GM21515 (cell line): ENCODE data around the gene GNA15.
"Not testable (repeated sequence)": the region's sequence is repeated elsewhere in the genome, so short reads cannot be mapped to it uniquely, and the experiment has no call there.

ENCODE experiments used
- ATAC-seq: cut with Tn5 transposase; IDR thresholded peaks from one replicate; pipeline ENCODE4 v1.9.1; 2021; ENCODE audit not compliant: unreplicated experiment

GNA15 gene

GRCh38 chr19:3146677-3147100, 10.9 kb downstream of the GNA15 start:
- ATAC-seq, result no peak

DNA sequence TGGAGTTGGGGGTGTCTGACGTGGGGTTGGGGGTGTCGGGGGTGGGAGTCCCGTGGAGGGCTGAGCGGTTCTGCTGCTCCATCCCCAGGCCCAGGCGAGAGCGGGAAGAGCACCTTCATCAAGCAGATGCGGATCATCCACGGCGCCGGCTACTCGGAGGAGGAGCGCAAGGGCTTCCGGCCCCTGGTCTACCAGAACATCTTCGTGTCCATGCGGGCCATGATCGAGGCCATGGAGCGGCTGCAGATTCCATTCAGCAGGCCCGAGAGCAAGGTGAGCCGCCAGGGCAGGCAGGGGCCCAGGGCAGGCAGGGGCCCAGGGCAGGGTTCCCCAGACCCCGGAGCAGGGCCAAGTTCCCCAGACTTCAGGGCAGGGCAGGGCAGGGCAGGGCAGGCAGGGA, 12.7 kb downstream of the GNA15 start:
- no peak for ATAC-seq

DNA sequence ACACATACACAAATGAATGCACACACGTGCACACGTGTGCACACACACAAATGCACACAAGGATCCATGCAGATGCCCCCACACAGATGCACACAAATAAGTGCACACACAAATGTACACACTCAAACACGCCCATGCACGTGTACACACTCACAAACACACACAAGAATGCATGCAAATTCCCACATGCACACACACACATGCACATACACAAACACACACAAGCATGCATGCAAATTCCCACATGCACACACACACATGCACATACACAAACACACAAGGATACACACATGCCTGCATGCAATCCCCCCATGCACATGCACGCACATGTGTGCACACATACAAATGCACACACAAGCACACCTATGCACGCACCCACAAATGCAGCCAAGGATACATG, 13.3 kb downstream of the GNA15 start:
- no peak for ATAC-seq

- ATAC-seq, result no peak
Observed at GRCh38 chr19:3149526-3150505, 14.0 kb downstream of the GNA15 start.

DNA sequence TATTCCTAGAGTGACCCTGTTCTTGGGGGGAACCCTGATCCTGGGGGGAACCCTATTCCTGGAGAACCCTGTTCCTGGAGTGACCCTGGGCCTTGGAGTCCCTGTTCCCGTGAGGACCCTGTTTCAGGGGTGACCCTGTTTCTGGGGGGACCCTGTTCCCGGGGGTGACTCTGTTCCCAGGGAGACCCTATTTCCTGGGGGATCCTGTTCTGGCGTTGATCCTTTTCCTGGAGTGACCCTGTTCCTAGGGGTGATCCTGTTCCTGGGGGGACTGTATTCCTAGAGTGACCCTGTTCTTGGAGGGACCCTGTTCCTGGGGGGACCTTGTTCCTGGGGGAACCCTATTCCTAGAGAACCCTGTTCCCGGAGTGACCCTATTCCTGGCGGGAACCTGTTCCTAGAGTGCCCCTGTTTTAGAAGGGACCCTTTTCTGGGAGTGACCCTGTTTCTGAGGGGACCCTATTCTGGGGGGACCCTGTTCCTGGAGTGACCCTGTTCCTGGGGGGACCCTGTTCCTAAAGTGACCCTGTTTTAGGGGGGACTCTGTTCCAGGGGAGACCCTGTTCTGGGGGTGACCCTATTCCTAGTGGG, 15.0 kb downstream of the GNA15 start:
- ATAC-seq, result no peak

DNA sequence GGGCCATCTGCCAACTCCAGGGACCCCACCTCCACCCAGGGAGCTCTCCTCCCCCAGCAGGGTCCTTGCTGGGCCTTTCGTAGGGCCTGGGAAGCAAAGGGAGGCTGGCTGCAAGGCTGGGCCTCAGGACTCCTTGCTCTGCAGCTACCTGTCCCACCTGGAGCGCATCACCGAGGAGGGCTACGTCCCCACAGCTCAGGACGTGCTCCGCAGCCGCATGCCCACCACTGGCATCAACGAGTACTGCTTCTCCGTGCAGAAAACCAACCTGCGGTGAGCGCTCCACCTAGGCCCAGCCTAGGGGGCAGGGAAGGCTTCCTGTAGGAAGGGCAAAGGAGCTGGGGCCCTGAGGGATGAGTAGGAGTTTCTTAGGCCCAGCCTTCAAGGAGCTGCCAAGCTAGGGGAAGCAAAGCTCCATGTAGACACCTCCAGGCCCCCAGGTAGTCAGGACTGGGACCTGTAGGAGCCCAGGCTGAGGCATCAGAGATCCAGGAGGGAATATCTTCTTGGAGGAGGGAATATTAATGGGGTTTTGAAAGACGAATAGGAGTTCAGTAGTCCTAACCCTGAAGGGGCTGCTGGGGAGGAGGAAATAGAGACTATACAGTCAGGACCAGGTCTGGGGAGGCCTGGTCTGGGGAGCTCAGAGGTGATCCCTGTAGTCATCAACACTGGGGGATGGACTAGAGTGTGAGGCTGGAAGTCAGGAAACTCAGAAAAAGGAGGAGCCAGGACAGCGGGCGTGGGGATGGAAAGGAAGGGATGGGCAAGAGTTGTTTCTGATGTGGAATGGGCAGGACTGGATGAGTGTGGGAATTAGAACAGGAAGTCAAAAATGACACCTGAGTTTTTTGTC, 16.0 kb downstream of the GNA15 start:
- ATAC-seq, result no peak

GRCh38 chr19:3152419-3152780, 16.6 kb downstream of the GNA15 start:
- ATAC-seq, result no peak

DNA sequence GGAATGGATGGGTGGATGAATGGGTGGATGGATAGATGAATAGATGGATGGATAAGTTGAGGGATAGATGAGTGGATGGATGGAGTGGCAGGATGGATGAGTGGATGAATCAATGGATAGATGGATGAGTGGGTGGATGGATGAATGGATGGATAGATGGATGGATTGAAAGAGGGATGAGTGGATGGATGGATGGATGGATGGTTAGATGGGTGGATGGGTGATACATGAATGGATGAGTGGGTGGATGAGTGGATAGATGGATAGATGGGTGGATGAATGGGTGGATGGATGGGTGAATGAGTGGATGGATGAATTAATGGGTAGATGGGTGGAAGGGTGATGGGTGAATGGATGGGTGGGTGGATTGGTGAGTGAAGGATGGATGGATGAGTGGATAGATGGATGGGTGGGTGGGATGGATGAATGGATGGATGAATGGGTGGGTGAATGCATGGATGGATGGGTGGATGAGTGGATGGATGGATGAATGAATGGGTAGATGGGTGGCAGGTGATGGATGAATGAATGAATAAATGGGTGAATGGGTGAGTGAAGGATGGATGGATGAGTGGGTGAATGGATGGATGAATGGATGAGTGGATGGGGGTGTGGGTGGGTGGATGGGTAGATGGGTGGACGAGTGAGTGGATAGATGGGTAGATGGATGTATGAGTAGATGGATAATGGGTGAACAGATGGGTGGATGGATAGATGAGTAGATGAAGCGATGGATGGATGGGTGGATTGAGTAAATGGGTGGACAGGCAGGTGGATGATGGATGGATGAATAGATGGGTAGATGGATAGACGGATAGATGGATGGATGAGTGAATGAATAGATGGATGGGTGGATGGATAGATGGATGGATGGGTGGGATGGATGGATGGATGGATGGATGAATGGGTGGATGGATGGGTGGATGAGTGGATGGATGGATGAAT, 17.7 kb downstream of the GNA15 start:
- ATAC-seq, result no peak

DNA sequence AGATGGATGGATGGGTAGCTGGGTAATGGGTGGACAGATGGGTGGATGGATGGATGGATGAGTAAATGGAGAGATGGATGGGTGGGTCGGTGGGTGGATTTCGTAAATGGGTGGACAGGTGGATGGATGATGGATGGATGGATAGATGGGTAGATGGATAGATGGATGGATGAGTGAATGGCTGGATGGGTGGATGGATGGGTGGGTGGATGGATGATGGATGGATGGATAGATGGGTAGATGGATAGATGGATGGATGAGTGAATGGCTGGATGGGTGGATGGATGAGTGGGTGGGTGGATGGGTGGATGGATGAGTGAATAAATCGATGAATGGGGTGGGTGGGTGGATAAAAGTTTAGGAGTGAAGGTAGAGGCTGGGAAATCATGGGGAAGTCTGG, 18.6 kb downstream of the GNA15 start:
- ATAC-seq, result not testable (repeated sequence)

GRCh38 chr19:3154957-3155736, 19.3 kb downstream of the GNA15 start:
- peak; percentile 64 for ATAC-seq

DNA sequence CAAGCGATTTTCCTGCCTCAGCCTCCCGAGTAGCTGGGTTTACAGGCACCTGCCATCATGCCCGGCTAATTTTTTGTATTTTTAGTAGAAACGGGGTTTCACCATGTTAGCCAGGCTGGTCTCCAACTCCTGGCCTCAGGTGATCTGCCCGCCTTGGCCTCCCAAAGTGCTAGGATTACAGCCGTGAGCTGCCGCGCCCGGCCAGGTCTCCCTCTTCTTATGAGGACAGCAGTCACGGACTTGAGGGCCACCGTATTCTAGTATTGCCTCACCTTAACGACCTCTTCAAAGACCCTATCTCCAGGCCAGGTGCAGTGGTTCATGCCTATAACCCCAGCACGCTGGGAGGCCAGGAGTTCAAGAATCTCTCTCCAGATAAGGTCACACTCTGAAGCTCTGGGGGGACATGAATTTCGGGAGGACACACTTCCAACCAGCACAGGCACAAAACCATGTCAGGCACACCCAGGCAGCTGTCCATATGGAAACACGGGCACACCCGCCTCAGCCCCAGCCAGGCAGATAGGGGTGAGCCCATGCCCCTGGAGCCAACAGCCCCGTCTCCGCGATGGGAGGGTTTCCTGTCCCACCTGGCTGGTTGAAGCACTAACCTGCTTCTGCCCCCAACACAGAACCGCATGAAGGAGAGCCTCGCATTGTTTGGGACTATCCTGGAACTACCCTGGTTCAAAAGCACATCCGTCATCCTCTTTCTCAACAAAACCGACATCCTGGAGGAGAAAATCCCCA, 21.4 kb downstream of the GNA15 start:
- no peak for ATAC-seq

DNA sequence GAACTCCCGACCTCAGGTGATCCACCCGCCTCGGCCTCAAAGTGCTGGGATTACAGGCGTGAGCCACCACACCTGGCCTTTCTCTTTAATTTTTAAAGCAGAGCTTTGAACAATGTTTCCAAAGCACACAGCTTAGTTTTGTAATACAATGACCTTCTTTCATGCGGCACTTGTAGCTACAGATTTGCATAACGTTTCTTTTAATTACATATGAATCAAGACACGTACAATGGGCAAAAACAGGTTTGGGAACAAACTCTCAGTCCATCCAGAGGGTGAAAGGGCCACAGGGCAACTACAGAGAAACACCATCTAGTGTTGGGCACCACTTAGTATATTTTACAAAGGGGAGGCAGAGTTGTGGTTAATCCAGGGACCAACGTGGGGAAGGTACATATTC, 23.7 kb downstream of the GNA15 start:
- ATAC-seq, result no peak

DNA sequence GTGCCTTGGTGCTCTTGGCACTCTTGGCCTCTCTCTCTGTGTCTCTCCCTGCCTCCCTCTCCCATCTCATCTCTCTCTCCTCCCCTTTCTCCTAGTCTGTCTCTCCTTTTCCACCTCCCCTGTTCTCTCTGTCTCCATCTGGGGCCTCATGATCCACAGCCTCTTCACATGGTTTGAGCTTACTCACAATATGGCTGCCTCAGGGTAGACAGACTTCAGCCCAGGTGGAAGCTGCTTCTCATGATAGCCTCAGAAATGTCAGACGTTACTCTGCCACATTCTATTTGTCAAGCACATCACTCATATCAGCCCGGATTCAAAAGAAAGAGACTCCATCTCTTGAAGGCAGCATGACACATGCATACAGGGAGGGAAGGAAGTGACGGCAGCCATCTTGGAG, 24.4 kb downstream of the GNA15 start:
- no peak for ATAC-seq

DNA sequence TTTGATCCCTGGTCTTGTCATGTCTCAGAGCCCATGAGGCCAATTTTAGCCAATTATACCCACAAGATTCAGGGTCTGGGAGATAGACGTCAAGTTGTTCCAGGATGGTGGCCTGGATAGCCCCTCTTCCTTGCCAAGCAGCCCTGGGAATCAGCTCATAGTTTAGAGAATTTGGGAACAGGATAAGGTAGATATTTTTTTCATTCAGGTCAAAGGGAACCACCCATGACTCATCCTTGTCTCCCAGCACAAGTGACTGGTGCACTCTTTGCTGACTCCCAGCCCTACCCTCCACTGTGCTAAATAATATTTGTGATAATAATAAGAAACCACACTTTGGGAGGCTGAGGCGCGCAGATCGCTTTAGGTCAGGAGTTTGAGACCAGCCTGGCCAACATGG, 25.6 kb downstream of the GNA15 start:
- no peak for ATAC-seq

- no peak for ATAC-seq
Observed at GRCh38 chr19:3162418-3163229, 26.8 kb downstream of the GNA15 start.

DNA sequence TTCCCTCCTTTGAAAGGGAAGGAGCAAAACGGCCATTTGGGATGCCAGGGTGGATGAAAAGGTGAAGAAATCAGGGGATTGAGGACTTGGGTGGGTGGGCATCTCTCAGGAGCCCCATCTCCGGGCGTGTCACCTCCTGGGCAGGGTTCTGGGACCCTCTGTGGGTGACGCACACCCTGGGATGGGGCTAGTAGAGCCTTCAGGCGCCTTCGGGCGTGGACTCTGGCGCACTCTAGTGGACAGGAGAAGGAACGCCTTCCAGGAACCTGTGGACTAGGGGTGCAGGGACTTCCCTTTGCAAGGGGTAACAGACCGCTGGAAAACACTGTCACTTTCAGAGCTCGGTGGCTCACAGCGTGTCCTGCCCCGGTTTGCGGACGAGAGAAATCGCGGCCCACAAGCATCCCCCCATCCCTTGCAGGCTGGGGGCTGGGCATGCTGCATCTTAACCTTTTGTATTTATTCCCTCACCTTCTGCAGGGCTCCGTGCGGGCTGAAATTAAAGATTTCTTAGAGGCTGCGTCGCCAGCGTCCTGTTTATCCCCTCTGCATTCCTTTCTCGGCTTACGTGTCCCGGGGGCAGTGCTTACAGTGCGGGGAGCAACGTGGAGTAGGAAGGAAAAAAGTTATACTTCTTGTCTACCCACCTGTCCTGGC, 27.5 kb downstream of the GNA15 start:
- no peak for ATAC-seq

GRCh38 chr19:3163943-3164342, 28.1 kb downstream of the GNA15 start:
- ATAC-seq, result no peak
